ENCODE results near the gene HERC5.
"Not testable (repeated sequence)": the region's sequence is repeated elsewhere in the genome, so short reads cannot be mapped to it uniquely, and the experiment has no call there.

Gene HERC5

DNA sequence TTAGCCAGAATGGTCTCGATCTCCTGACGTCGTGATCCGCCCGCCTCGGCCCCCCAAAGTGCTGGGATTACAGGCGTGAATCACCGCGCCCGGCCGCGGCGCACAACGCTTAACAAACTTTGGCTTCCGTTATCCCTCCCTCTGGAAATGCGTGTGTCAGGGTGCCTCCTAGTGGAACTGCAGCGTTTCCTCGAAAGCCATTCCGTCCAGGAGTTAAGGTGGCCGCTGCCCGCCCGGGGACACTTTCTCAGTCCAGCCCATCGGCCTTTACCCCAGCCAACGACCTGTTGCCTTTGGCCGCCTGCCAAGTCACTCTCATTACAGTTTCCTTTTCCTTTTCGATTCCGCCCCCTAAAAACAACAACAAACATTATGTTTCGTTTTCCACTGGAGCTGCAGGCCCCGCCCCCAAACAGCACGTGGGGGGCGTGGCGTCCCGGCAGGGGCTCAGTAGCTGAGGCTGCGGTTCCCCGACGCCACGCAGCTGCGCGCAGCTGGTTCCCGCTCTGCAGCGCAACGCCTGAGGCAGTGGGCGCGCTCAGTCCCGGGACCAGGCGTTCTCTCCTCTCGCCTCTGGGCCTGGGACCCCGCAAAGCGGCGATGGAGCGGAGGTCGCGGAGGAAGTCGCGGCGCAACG lies at the start of gene HERC5:
HERC5 (plus strand) TSS at position 450 of the 637 bp plus-strand sequence; CDS start at position 601, 151 bp downstream.
- DNase-seq (ENCODE audit: low read depth) = peak; percentile 86

GRCh38 chr4:88409206-88409605 lies 47.7 kb upstream of the HERC5 start:
- DNase-seq (ENCODE audit: low read depth) = no peak

DNA sequence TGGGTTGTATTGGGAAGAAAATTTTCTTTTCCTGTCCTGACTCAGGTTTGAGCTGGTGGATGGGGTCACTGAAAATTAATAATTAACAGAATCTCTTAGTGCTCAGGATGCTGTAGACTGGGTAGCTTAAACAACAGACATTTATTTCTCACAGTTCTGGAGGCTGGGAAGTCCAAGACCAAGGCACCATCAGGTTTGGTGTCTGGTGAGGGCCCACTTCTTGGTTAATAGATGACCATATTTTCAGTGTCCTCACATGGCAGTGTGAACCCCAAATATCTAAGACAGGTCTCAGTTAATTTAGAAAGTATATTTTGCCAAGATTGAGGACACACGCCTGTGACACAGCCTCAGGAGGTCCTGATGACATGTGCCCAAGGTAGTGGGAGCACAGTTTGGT lies 47.1 kb upstream of the HERC5 start:
- no peak for DNase-seq (ENCODE audit: low read depth)

DNA sequence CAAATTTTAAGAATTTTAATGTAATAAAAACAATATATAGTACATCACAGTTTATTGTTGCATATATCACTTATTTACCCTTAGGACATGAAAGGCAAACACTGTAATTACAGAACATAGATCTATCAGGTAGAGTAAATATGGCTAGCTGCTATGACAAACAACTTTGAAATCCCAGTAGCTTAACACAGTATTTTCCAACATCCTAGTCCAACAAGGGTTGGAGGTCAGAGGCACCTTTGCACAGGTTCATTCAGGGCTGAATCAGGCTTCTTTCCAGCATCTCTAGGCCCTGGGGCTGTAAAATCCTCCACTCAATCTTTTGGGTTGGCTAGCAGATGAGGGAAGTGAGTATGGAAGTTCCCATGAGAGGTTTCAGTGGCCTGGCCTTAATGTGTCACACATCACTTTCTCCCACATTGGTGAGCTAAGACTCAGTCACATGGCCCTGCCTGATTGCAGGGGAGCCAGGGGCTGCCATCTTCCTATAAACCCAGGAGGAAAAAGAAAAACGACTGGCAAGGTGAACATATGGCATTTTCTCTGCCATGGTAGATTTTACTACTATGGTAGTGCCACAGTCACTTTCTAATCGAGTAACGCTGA lies 45.3 kb upstream of the HERC5 start:
- no peak for DNase-seq (ENCODE audit: low read depth)

- no peak for DNase-seq (ENCODE audit: low read depth)
Observed at GRCh38 chr4:88413801-88414200, 43.1 kb upstream of the HERC5 start.

DNA sequence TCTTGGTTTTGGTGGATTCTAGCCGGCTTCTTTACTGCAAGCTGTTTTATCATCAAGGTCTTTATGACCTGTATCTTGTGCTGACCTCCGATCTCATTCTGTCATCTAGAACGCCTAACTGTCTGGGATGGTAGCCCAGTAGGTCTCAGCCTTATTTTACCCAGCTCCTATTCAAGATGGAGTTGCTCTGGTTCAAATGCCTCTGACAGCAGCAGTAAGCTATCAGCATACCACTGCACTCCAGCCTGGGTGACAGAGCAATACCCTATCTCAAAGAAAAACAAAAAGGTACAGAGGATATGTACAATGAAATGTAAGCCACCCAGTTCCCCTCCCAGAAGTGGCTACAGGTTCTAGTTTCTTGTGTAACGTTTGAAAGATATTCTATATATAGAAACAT lies 42.2 kb upstream of the HERC5 start:
- no peak for DNase-seq (ENCODE audit: low read depth)

DNA sequence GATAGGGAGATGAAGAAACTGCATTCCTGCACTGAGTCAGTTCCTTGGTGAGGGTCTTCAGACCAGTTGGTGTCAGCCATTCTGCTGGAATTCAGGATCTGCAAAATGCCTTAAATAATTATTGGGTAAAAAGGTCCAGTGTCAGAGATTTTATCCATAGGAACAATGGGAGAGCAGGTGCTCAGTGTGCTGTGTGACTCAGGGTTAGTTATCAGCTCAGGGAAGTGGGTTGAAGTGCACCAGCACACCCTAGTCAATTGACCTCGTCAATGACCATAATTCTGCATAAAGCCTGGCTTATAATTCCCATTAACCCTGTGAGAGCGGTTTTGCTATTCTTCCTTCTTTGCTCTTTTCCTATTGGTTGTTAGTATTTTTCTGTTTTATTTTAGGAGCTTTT lies 40.9 kb upstream of the HERC5 start:
- DNase-seq (ENCODE audit: low read depth) = no peak

GRCh38 chr4:88418411-88418810 lies 38.5 kb upstream of the HERC5 start:
- no peak for DNase-seq (ENCODE audit: low read depth)

DNA sequence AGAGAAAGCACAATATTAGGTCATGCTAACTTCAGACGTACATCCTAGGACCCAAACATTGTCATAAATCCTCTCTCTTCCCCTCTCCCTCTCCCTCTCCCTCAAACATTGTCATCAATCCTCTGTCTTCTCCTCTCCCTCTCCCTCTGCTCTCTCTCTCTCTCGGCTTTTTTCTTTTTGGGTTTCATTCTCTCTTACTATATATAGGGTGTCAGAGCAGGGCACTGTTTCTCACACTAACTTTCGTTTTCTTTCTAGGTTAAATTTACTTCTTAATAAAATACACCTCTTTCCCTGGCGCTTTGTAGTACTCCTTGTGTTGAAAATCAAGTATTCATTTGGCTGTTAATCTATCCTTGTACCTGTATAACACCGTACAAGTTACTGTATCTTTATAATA lies 37.0 kb upstream of the HERC5 start:
- no peak for DNase-seq (ENCODE audit: low read depth)

- no peak for DNase-seq (ENCODE audit: low read depth)
Observed at GRCh38 chr4:88420844-88421243, 36.1 kb upstream of the HERC5 start.

- no peak for DNase-seq (ENCODE audit: low read depth)
Observed at GRCh38 chr4:88422403-88422802, 34.5 kb upstream of the HERC5 start.

DNA sequence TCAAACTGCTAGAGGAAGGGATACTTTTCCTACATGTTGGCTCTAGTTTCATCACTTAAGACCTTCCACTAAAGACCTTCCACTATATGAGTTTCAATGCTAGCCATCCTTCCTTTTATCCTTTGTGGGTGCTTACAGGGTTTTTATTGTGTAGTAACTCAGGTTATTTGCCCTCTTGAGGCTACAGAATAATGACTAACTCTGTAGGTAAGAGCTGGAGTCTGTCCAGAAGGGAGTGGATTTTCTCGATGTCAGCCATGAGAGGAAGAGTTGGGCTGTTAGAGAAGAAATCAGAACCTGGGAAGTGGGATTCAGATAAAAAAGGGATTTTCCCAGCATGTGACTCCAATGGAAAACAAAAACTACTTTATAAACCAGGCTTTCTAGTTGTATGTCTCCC lies 27.5 kb upstream of the HERC5 start:
- no peak for DNase-seq (ENCODE audit: low read depth)

DNA sequence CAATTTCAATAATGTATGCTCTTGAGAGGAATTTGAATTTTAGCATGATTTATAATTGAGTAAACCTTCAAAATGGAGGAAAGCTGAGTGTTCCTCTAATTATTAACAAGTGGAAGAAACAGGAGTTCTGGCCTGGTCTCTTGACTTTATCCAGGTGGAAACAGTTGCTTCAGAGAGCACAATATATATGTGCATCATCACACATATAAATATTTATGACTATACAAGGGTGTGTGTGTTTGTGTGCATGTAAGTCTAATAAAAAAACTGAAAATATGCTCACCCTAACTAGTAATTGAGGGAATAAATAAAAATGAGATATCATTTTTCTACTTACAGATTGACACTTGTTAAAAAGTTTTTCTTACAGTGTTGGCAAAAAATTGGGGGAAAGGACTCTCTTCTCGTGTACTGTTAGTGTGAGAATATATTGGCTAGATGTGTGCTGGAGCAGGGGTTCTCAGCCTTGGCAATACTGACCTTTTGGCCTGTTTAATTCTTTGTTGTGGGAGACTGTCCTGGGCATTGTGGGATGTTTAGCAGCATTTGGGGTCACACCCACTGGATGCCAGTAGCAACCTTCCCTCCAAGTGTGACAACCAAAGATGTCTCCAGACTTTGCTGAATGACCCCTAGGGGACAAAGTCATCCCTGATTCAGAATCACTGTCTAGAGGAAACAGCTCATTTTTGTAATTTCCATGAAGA lies 20.8 kb upstream of the HERC5 start:
- no peak for DNase-seq (ENCODE audit: low read depth)

DNA sequence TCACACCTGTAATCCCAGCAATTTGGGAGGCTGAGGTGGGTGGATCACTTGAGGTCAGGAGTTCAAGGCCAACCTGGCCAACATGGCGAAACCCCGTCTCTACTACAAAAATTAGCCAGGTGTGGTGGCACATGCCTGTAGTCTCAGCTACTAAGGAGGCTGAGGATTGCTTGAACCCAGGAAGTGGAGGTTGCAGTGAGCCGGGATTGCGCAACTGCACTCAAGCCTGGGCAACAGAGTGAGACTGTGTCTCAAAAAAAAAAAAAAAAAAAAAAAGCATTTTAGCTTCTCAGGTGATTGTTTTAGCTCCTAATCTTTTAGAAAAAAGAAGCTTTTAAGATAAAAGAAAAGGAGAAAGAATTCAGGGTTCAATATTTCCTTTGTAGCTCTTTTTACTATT lies 19.0 kb upstream of the HERC5 start:
- DNase-seq (ENCODE audit: low read depth) = not testable (repeated sequence)

DNA sequence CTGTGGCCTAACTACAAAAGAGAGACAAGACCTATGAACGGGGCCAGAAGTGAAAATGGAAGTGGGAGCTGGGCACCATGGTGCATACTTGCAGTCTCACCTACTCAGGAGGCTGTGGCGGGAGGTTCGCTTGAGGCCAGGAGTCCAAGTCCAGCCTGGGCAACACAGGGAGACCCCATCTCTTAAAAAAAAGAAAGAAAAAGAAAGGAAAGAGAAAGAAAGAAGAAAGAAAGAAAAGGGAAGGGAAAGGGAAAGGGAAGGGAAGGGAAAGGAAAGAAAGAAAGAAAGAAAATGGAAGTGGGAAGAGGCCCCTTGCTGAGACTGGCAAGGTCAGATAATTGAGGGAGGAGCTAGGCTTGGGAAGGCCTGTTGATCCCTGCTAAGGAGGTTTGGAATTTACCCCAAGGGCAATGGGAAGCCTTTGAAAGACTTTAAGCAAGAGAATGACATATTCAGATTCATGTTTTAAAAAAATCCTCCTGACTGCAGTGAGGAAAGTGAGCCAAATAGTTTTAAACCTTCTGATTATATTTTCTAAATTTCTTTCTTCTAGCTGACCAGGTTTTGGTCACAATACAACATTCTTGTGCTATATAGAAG lies 17.7 kb upstream of the HERC5 start:
- no peak for DNase-seq (ENCODE audit: low read depth)

DNA sequence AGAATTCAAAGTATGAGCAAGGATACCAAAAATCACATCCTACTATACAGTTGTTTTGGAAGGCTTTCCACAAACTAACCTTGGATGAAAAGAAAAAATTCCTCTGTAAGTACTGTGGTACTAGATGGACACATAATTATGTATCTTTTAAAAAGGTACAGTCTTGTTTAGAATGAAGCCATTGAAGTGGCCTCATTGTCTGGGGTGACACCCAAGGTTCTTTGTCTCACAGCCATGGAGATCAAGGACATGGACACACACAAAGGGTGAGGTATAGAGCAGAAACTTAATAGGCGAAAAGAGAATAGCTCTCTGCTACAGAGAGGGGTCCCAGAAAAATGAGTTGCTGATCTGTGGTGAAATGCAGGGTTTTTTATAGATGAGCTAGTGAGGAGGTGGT lies 16.8 kb upstream of the HERC5 start:
- DNase-seq (ENCODE audit: low read depth) = no peak

DNA sequence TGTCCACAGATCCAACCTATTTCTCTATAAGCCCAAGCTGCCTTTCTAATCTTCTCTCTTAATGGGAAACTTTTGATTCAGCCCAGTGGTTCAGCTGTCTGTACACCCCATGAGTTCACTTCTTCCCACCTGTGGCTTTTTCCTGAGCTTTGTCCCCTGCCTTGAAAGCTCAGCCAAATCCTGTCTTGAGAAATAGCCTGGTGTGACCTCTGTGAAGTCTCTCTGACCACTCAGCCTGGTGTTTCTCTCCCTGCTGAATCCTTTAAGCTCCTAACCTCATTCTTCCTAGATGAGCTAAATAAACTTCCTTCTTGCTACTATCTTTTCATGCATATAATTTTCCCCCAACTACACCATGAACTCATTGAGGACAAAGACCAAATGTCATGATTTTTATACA lies 15.2 kb upstream of the HERC5 start:
- no peak for DNase-seq (ENCODE audit: low read depth)

- no peak for DNase-seq (ENCODE audit: low read depth)
Observed at GRCh38 chr4:88442689-88443191, 14.2 kb upstream of the HERC5 start.

GRCh38 chr4:88443486-88443885 lies 13.4 kb upstream of the HERC5 start:
- no peak for DNase-seq (ENCODE audit: low read depth)

DNA sequence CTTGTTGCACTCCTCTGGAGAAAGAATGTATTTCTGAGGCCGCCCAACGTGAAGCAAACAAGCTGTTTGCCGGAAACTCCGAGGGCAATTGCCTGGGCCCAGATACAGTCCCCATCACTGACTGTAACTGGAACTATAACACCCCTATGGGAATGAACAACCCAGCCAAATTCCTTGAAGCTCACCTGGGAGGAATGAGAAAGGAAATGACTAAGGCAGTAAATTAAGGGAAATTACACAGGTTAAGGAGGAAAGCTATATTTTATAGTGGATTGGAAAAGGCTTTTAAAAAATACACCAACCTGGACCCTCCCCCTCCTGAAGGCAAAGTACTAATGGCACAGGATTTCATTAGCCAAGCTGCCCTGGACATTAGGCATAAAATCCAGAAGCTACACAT lies 11.7 kb upstream of the HERC5 start:
- no peak for DNase-seq (ENCODE audit: low read depth)

- DNase-seq (ENCODE audit: low read depth) = no peak
Observed at GRCh38 chr4:88446124-88446523, 10.8 kb upstream of the HERC5 start.

DNA sequence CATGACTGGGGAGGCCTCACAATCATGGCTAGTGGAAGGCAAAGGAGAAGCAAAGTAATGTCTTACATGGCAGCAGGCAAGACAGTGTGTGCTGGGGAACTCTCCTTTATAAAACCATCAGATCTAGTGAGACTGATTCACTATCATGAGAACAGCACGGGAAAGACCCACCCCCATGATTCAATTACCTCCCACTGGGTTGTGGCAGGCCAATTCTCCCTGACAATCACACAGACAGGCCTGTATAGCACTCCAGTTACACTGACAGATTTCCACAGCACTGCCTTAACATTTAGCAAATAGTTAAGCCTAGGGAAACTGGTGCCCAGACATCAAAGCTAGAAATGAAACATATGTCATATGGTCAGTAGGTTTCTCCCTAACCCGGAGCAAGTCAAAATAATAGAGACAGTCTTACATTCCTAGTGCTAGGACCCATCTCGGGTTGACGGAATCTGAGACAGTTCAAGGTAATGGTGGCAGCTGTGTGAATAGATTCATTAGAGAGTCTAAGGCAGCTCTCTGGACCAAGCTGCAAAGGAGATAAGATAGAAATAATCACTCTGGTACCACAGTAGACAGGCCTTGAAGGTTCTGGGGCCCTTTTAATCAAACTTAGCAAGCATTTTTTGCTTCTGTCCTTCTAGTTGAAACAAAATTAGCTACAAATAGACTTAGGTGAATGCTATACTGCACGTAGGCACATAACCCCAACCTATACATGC lies 9.4 kb upstream of the HERC5 start:
- DNase-seq (ENCODE audit: low read depth) = no peak
